Measurements from ENCODE around the gene BTG4.

GRCh38 chr11:111452817-111453552 is 59.2 kb downstream of the BTG4 start:
- TF ChIP-seq CTCF (IDR thresholded peaks at IDR 0.05) (no peak), POLR2A (IDR thresholded peaks at IDR 0.05) (no peak), POLR2AphosphoS5 (IDR thresholded peaks at IDR 0.05) (no peak)
